Upper lobe of left lung (tissue), 6 donors: ENCODE results near the gene BLCAP. TPM values are rescaled to one million over a fixed set of nuclear protein-coding genes. Genes with fewer than 3 reads are reported as not detected.

Experiments
- ATAC-seq, 2 donors: fragments of 200-7000 bp; cut with Tn5 transposase; one replicate each; pipeline ENCODE4 v1.9.1; 2022; ENCODE audit warnings: mild to moderate bottlenecking in 2 of 2, moderate library complexity in 2 of 2; ENCODE audit not compliant: low FRiP score in 2 of 2
- DNase-seq, 2 donors: peaks; one replicate each; pipeline ENCODE4 v3.0.0-alpha.2; 2019 to 2020
- H3K27ac ChIP-seq, 4 donors: fragments of 200-600 bp; sonication (generic); one replicate each; pipeline ENCODE4 v1.5.1; 2016 to 2019
- H3K27me3 ChIP-seq, 4 donors: fragments of 200-600 bp; sonication (generic); one replicate each; pipeline ENCODE4 v1.5.1; 2017 to 2019
- H3K36me3 ChIP-seq, 4 donors: fragments of 200-600 bp; sonication (generic); one replicate each; pipeline ENCODE4 v1.5.1; 2016 to 2019
- H3K4me1 ChIP-seq, 4 donors: fragments of 200-600 bp; sonication (generic); one replicate each; pipeline ENCODE4 v1.5.1; 2018 to 2019
- H3K4me3 ChIP-seq, 4 donors: fragments of 200-600 bp; sonication (generic); one replicate each; pipeline ENCODE4 v1.5.1; 2017 to 2019; ENCODE audit warnings: mild to moderate bottlenecking in 2 of 4, moderate library complexity in 1 of 4
- H3K9me3 ChIP-seq, 4 donors: fragments of 200-600 bp; sonication (generic); one replicate each; pipeline ENCODE4 v1.5.1; 2018 to 2019
- EP300 ChIP-seq, 4 donors: sonication (generic); formaldehyde crosslinking; IDR thresholded peaks; one replicate each; pipeline ENCODE4 v1.5.1; 2017; ENCODE audit warnings: antibody characterized with exemption in 4 of 4, control low read depth in 2 of 4
- POLR2A ChIP-seq, 4 donors: fragments of 450-650 bp; IDR thresholded peaks; one replicate each; pipeline ENCODE4 v1.5.1; 2016 to 2017; ENCODE audit warnings: antibody characterized with exemption in 4 of 4, mild to moderate bottlenecking in 2 of 4
- POLR2AphosphoS5 ChIP-seq, 2 donors: sonication (generic); formaldehyde crosslinking; IDR thresholded peaks; one replicate each; pipeline ENCODE4 v1.5.1; 2017; ENCODE audit warnings: antibody characterized with exemption in 2 of 2
- WGBS, 2 donors: methylation state at CpG; one replicate each; pipeline ENCODE4 v1.1.5; 2017 to 2018; 5-methylcytosine and 5-hydroxymethylcytosine counted together
- total RNA-seq, 6 donors: library from RNA; depleted of rRNA in 4 of 6; stranded (reverse); fragments of >200 nt in 4 of 6; gene quantifications; one replicate each; pipeline versions ENCODE4 v1.1.0 to v1.2.1, GENCODE V29; 2016 to 2021
- TF ChIP-seq, protein P1 (sequence below), 6 experiments: fragments of 450-650 bp in 4 of 6; fragments of 200-600 bp in 2 of 6; sonication (generic) in 2 of 6; IDR thresholded peaks; one replicate each; pipeline ENCODE4 v1.5.1; 2016 to 2019; ENCODE audit warnings: antibody characterized with exemption in 6 of 6
- donor health status: DM: no; HTN: no; CAD: no; lungs with moderate emphysema.
- donor health status: DM: no; HTN: yes; CAD: no; lungs with severe emphysema.

Gene BLCAP
- total RNA-seq, 6 donors from 2014 or later: 53.4 to 79.6 (median 66.6) TPM

DNA sequence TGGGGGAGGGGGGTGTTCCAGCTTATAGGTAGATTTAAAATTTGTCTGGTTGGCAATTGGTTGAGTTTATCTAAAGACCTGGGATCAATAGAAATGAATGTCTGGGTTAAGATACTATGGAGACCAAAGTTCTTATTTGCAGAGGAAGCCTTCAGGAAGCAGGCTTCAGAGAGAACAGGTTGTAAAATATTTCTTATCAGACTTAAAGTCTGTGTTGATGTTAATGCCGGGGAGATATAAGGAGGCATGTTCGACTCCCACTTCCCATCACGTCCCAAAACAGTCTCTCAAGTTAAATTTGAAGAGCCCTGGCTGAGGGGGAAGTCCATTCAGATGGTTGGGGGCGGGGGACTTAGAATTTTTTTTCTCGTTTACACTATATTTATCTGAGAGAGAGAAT lies 12.3 kb upstream of the BLCAP start:
- Histone ChIP-seq H3K9me3 (no peaks in the 10 kb centered on the region), H3K4me1 (no peaks in the 10 kb centered on the region), H3K4me3 (no peak overlapping the region), H3K27me3 (no peaks in the 10 kb centered on the region), H3K27ac (no peak overlapping the region), H3K36me3 (no peaks in the 10 kb centered on the region)
- DNase-seq (no peak), ATAC-seq (no peak)
- TF ChIP-seq POLR2A (IDR thresholded peaks at IDR 0.05): no peak
- no peak for TF ChIP-seq POLR2AphosphoS5 (IDR thresholded peaks at IDR 0.05)
- TF ChIP-seq, protein P1, sequence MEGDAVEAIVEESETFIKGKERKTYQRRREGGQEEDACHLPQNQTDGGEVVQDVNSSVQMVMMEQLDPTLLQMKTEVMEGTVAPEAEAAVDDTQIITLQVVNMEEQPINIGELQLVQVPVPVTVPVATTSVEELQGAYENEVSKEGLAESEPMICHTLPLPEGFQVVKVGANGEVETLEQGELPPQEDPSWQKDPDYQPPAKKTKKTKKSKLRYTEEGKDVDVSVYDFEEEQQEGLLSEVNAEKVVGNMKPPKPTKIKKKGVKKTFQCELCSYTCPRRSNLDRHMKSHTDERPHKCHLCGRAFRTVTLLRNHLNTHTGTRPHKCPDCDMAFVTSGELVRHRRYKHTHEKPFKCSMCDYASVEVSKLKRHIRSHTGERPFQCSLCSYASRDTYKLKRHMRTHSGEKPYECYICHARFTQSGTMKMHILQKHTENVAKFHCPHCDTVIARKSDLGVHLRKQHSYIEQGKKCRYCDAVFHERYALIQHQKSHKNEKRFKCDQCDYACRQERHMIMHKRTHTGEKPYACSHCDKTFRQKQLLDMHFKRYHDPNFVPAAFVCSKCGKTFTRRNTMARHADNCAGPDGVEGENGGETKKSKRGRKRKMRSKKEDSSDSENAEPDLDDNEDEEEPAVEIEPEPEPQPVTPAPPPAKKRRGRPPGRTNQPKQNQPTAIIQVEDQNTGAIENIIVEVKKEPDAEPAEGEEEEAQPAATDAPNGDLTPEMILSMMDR (IDR thresholded peaks at IDR 0.05): no peak
- no peak for TF ChIP-seq EP300 (IDR thresholded peaks at IDR 0.05)
- WGBS, 2 donors: 16 to 31% methylated on average over 5 of the region's 5 CpGs

DNA sequence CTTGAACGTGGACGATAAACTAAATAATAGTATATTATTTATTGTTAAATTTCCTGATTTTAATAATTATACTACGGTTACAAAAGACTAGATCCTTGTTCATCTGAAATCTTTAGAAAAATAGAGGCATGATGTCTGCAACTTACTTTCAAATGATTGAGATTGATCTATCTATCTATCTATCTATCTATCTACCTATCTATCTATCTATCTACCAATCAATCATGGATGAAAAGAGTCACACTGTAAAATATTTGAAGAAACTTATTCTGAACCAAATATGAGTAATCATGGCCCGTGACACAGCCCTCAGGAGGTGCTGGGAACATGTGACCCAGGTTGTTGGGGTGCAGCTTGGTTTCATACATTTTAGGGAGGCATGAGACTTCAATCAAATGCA lies 11.7 kb upstream of the BLCAP start:
- WGBS, 2 donors: 79 to 84% methylated on average over 4 of the region's 4 CpGs
- TF ChIP-seq EP300 (IDR thresholded peaks at IDR 0.05) (no peak), POLR2A (IDR thresholded peaks at IDR 0.05) (no peak), POLR2AphosphoS5 (IDR thresholded peaks at IDR 0.05) (no peak)
- TF ChIP-seq, protein P1 (IDR thresholded peaks at IDR 0.05): no peak
- DNase-seq (peak in 1 of 2 donors; percentile 3), ATAC-seq (no peak)
- H3K36me3 ChIP-seq: no peaks in the 10 kb centered on the region
- no peak overlapping the region for H3K4me3 ChIP-seq
- H3K9me3 ChIP-seq: no peaks in the 10 kb centered on the region
- H3K27ac ChIP-seq: no peak overlapping the region
- H3K27me3 ChIP-seq: no peaks in the 10 kb centered on the region
- peaks cover 0 to 4% (median 0%) of the 10 kb centered on the region in 4 donors for H3K4me1 ChIP-seq

DNA sequence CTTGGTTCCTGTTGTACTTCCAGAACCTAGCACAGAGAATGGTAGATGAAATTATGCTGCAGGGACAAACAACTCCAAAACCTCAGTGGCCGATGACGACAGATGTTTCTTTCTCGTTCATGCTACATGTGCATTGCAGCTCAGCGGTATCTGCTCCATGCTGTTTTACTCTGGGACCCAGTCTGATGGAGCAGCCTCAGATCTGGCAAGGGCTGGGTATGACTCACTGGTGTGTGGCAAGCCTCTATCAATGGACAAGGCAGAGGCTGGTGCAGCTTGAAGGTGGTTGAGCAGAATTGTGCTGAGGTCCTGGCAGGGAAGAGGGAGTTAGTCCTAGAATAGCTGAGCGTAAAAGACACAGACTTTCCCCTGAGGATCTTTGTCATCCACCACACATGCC lies 10.3 kb upstream of the BLCAP start:
- H3K4me1 ChIP-seq: peaks cover 0 to 8% (median 0%) of the 10 kb centered on the region in 4 donors
- H3K27me3 ChIP-seq: no peaks in the 10 kb centered on the region
- H3K36me3 ChIP-seq: no peaks in the 10 kb centered on the region
- H3K9me3 ChIP-seq: no peaks in the 10 kb centered on the region
- H3K27ac ChIP-seq: no peak overlapping the region
- no peak overlapping the region for H3K4me3 ChIP-seq
- DNase-seq: peak in 1 of 2 donors; percentile 17
- 89 to 97% methylated on average over 5 of the region's 5 CpGs for WGBS, 2 donors
- TF ChIP-seq EP300 (IDR thresholded peaks at IDR 0.05): no peak
- no peak for TF ChIP-seq POLR2AphosphoS5 (IDR thresholded peaks at IDR 0.05)
- no peak for ATAC-seq

DNA sequence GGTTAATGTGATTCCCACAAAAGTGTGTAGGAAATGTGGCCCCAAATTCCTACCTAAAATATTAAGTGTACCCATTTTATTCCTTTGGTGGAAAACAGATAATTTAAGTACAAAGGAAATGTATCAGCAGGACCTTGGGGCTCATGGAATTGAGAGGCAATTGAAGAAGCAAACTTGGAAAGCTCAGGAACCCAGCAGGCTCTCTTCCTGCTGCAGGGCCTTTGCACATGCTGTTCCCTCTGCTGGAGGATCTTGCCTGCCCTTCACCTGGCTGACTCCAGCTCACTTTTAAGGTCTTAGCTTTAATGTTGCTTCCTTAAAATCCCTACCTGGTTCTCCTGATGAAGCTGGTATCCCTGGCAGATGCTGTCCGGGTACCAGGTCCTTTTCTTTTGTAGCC lies 9.8 kb upstream of the BLCAP start:
- no peaks in the 10 kb centered on the region for H3K27me3 ChIP-seq
- H3K4me3 ChIP-seq: no peak overlapping the region
- ATAC-seq (no peak), DNase-seq (peak in 1 of 2 donors; percentile 1)
- H3K4me1 ChIP-seq: peaks cover 0 to 8% (median 0%) of the 10 kb centered on the region in 4 donors
- H3K36me3 ChIP-seq: no peaks in the 10 kb centered on the region
- H3K9me3 ChIP-seq: no peaks in the 10 kb centered on the region
- no peak for TF ChIP-seq EP300 (IDR thresholded peaks at IDR 0.05)
- TF ChIP-seq, protein P1 (IDR thresholded peaks at IDR 0.05): no peak
- no peak for TF ChIP-seq POLR2A (IDR thresholded peaks at IDR 0.05)
- TF ChIP-seq POLR2AphosphoS5 (IDR thresholded peaks at IDR 0.05): no peak
- H3K27ac ChIP-seq: no peak overlapping the region
- WGBS, 2 donors: 86 to 93% methylated on average over 1 of the region's 1 CpG

DNA sequence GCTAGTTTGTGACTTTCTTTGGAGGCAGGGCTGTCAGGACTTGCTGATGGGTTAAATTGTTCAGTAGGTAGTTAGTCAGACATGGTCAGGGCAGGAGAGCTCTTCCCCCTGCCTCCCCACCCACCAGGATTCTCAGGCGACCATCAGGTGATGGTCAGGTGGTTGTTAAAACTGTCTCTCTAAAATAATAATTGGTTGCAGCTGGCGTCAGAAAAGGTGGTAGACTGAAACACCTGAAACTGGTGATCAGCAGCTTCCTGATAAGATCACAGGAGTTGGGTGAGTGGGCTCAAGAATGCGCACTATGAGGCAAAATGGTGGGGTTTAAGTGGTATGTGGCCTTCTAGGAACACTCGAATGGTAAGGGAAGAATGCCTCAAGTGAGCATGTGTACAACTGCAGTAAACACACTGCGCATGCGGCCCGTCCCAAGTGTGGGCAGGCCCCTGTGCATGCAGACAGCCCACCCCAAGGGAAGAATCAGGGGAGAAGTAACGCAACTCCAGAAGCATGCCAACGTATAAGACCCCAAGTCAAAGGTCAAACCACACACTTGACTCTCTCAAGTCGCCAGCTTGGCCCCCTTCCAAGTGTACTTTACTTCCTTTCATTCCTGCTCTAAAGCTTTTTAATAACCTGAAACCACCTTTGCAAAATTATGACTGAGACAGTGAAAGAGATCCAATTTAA lies 7.9 kb upstream of the BLCAP start:
- DNase-seq (peak; percentile 44 to 53), ATAC-seq (no peak)
- Histone ChIP-seq H3K4me1 (peaks cover 0 to 8% (median 0%) of the 10 kb centered on the region in 4 donors), H3K27ac (no peak overlapping the region), H3K27me3 (no peaks in the 10 kb centered on the region), H3K36me3 (no peaks in the 10 kb centered on the region), H3K4me3 (peak overlapping the region in 1 of 4 donors; percentile 18), H3K9me3 (no peaks in the 10 kb centered on the region)
- TF ChIP-seq EP300 (IDR thresholded peaks at IDR 0.05): no peak
- 49 to 55% methylated on average over 10 of the region's 10 CpGs for WGBS, 2 donors
